ENCODE data around the gene PIM3.

PIM3 gene

GRCh38 chr22:49928555-49929210, 31.9 kb upstream of the PIM3 start:
- DNase-seq = no peak

- DNase-seq = no peak
Observed at GRCh38 chr22:49929211-49929979, 31.2 kb upstream of the PIM3 start.

DNA sequence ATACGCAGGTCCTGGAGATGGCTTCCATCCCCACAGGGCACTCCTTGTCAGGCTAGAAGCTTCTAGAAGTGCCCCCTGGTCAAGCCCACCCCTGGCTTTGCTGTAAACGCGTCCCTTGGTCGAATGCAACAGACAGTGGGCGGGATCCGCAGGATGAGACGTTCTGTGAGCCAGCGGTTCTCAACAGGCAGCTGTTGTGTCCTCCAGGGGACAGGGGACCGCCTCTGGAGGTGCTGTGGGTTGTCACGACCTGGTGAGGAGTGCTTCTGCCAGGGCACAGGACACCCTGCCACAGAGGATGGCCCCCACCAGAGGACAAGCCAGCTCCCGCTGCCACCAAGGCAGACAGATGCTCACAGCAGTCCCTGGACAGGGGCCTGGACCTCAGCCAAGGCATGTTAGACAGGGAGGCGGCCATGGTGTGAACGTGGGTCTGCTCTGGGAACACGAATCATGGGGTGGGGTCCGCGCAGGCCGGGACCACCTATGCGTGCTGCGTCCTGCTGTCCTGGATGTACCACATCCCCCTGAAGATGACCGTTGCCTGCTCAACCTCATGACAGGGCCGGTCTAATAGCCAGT, 30.5 kb upstream of the PIM3 start:
- no peak for DNase-seq

DNA sequence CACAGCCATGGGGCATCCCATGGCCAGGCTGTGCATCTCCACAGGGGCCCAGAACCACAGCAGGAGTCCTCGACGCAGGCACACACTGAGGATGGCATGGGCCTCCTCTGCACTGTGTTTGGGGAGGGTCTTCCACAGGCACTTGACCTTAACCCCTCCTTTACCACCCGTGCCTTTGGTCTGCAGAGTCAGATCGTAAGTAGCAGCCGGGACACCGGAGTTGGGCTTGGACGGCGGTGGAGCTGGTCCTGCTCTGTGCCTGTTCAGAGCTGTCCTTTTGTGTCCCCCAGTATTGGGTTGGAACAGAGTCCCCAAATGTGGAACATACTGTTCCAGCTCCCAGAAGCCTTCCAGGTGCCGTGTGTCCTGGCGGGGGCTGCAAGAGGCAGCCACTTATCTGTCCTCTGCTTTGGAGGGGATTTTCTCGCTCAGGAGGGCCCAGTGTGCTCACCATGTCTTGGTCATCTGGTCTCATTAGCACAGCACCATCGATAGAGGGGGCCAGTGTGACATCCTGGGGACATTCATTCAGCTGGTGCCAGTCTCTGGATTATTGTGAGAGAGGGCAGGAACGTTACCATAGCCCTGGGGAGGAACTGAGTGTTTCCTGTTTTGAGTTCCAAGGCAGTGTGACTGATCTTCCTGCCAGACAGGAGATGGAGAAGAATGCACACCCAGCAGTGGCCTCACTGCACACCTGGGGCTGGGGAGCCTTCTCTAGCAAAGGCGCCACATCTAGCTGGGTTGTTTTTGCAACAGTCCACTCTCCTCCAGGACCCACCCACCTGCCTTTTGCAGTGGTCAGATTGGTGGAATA, 29.8 kb upstream of the PIM3 start:
- peak; percentile 50 for DNase-seq

DNA sequence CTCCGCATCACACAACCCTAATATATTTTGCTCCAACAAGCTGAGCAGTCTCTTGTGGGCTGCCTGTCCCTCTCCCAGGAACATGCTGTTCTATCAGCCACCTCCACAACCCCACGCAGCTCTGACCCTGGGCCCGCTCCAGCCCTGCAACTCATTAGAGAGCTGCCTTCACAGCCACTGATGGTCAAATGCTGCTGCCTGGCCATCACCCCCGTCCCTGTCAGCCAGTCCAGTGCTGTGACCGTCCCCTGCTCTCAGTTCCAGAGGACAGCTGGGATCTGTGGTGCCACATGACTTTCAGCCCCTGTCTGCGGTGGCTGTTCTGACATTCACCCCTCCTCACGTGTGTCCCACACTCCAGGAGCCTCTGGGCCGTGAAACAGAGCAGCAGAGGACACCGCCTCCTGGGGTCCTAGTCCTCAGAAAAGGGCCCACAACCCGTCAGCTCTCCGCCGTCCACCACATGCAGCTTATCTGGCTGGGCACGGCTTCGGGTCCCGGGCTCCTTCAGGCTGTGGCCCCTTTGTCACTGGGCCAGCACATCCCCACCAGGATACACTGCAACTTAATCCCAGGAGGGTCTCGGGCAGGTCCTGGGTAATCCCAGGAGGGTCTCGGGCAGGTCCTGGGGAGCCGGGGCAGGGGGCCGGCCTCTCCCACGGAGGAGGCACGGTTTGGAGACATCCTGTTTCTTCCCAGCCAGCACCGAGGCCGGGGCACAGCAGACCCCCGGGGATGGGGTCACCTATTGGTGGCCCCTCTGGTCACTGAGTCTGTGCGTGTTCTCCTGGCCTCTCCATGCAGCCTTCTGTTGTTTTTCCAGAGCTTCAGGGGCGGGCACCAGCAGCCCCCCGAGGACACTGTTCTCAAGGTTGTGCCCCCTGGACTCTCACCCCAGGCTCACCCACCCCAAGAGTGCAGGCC, 27.1 kb upstream of the PIM3 start:
- DNase-seq = no peak

- no peak for DNase-seq
Observed at GRCh38 chr22:49934160-49934890, 26.2 kb upstream of the PIM3 start.

DNA sequence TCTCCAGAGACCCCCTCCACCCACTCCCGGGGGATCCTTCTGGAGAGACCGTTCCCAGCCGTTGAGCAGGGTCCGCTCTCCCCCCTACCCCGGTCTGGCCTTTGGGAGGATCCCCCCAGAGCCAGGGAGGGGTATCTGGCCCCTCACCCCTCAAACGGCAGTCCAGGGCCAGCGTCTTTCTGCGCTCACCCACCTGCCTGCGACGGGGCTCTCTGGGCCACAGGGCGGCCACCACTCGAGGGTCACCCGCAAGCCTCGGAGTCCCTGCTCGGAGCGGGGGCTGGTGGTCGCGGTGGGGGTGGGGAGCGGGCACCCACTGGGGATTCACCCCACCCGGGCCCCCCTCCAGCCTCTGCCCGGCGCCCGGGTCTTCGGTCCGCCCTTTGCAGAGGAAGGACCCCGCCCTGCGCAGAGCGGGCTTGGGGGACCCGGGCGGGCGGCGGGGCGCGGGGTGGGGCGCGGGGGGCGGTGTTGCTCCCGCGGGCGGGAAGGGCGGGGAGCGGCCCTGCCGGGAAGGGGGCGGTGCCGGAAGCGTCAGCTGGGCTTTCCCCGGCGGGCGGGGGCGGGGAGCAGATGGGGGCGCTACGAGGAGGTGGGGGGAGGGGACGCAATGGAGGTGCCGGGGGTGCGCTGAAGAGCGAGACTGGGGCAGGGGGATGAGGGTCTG, 25.5 kb upstream of the PIM3 start:
- DNase-seq = no peak

- no peak for DNase-seq
Observed at GRCh38 chr22:49935561-49935960, 25.0 kb upstream of the PIM3 start.

GRCh38 chr22:49936018-49936972, 24.3 kb upstream of the PIM3 start:
- DNase-seq = peak; percentile 46

- no peak for DNase-seq
Observed at GRCh38 chr22:49936973-49937757, 23.4 kb upstream of the PIM3 start.

GRCh38 chr22:49937758-49938564, 22.6 kb upstream of the PIM3 start:
- DNase-seq = no peak

GRCh38 chr22:49938565-49939136, 21.9 kb upstream of the PIM3 start:
- DNase-seq = no peak

DNA sequence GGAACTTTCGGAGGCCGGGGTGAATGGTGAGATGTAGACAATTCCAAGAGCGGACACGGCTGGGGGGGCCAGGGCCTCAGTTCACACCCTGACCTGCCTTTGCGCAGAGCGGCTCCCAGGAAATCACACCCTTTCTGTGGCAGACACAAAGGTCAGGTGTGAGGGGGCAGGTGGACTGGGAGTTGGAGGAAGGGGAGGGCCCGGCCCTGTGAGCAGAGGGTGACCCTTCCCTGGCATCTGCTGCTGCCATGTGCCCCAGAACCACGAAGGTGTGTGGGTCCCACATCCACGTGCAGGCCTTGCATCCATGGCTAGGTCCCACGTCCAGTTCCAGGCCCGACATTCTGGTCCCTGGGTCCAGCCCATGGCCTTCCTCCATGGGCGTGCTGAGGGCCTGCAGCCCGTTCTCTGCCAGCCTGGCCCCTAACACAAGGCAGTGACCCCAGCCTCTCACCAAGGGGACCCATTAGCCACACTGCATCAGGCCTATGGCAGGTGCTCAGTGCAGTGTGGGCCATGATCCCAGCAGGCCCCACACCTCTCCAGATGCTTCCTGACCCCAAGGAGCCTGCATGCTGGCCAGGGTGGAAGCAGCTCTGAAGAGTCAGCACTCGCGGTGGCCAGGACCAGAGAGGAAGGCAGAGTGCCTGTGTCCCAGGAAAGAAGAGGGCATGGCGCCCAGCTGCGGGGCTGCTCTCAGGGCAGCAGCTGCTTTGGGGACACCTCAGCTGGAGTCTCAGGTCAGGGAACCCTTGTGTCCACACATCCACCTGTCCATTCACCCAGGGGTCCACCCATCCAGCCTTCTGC, 18.9 kb upstream of the PIM3 start:
- no peak for DNase-seq

DNA sequence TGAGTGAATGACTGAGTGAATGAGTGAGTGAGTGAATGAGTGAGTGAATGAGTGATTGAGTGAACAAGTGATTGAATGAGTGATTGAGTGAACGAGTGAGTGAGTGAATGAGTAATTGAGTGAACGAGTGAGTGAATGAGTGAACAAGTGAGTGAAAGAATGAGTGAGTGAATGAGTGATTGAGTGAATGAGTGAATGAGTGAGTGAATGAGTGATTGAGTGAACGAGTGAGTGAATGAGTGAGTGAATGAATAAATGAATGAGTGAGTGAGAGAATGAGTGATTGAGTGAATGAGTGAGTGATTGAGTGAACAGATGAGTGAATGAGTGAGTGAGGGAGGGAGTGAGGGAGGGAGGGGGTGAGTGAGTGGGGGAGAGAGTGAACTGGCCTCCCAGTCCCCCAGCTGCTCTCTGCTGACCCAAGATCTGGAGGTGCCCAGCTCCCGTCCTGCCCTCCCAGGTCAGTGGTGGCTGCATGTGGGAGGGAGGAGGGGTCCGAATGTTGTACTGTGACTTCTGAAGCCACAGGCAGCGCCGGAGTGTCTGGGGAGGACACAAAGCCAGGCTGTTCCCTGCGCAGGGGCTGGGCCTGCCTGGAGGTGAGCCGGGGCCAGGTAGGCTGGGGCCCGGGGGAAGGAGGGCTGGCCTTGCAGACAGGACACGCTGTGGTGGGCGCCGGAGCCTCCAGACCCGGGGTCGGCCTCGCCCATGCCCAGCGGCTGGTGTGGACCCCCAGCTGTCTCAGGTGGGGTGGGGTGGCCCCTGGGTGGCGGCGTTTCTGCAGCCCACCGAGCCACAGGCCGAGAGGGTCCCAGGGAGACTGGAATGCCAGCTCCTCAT, 17.8 kb upstream of the PIM3 start:
- DNase-seq = no peak

- DNase-seq = no peak
Observed at GRCh38 chr22:49943405-49943765, 17.2 kb upstream of the PIM3 start.
